ENCODE measurements around the gene USP7.

The USP7 gene

GRCh38 chr16:8861563-8862308, 102.0 kb downstream of the USP7 start:
- DNase-seq (ENCODE audit: low read depth in 2 of 2): no peak

GRCh38 chr16:8859913-8860881, 103.5 kb downstream of the USP7 start:
- no peak for DNase-seq (ENCODE audit: low read depth in 2 of 2)

- DNase-seq (ENCODE audit: low read depth in 2 of 2): no peak
These were observed 104.5 kb downstream of the USP7 start for GRCh38 chr16:8858994-8859912.

- no peak for DNase-seq (ENCODE audit: low read depth in 2 of 2)
These were observed 107.7 kb downstream of the USP7 start for GRCh38 chr16:8855972-8856371.

GRCh38 chr16:8855051-8855786, 108.5 kb downstream of the USP7 start:
- DNase-seq (ENCODE audit: low read depth in 2 of 2): no peak

GRCh38 chr16:8854298-8854948, 109.3 kb downstream of the USP7 start:
- DNase-seq (ENCODE audit: low read depth in 2 of 2): no peak

GRCh38 chr16:8853611-8854010, 110.1 kb downstream of the USP7 start:
- no peak for DNase-seq (ENCODE audit: low read depth in 2 of 2)

GRCh38 chr16:8853150-8853549, 110.6 kb downstream of the USP7 start:
- no peak for DNase-seq (ENCODE audit: low read depth in 2 of 2)

- no peak for DNase-seq (ENCODE audit: low read depth in 2 of 2)
These were observed 111.2 kb downstream of the USP7 start for GRCh38 chr16:8852534-8852933.

GRCh38 chr16:8851761-8852403, 111.8 kb downstream of the USP7 start:
- no peak for DNase-seq (ENCODE audit: low read depth in 2 of 2)

- DNase-seq (ENCODE audit: low read depth in 2 of 2): no peak
These were observed 113.3 kb downstream of the USP7 start for GRCh38 chr16:8850279-8850885.

GRCh38 chr16:8849411-8850011, 114.2 kb downstream of the USP7 start:
- DNase-seq (ENCODE audit: low read depth in 2 of 2): no peak

GRCh38 chr16:8848939-8849391, 114.7 kb downstream of the USP7 start:
- DNase-seq (ENCODE audit: low read depth in 2 of 2): no peak

- no peak for DNase-seq (ENCODE audit: low read depth in 2 of 2)
These were observed 115.3 kb downstream of the USP7 start for GRCh38 chr16:8848231-8848938.

GRCh38 chr16:8847623-8848022, 116.1 kb downstream of the USP7 start:
- no peak for DNase-seq (ENCODE audit: low read depth in 2 of 2)

GRCh38 chr16:8847145-8847544, 116.6 kb downstream of the USP7 start:
- DNase-seq (ENCODE audit: low read depth in 2 of 2): no peak

- DNase-seq (ENCODE audit: low read depth in 2 of 2): no peak
These were observed 117.2 kb downstream of the USP7 start for GRCh38 chr16:8846401-8846932.

- DNase-seq (ENCODE audit: low read depth in 2 of 2): no peak
These were observed 117.9 kb downstream of the USP7 start for GRCh38 chr16:8845699-8846298.

Data from activated CD4-positive, alpha-beta T cell treated with anti-CD3 and anti-CD28 coated beads for 24 hours (primary cell).